Measurements from ENCODE around the gene RBM18. TPM values are rescaled to one million over a fixed set of nuclear protein-coding genes. Genes with fewer than 3 reads are reported as not detected.

RBM18 gene
- total RNA-seq, 1 donor from 2014 or later = 15.3 TPM

DNA sequence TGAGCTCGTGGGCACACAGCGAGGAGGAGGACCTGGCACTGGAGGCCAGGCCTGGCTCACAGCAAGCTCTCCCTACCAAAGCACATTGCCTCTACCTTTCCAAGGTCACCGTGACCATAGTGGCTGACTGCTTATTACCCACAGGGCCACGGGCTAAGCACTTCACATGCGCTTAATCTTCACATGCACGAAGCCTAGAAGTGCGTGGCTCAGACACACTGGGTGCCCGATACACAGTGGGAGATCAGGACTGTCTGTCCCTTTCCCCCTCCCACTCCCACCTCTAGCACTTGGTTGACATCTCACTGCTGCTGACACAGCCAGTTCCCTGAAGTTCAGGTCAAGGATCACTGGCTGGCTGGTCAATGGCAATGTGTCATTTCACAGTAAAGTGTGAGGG is 59.5 kb downstream of the RBM18 start:
- no peak for ATAC-seq (ENCODE audit: low read depth)
- intact Hi-C loops (cut with micrococcal nuclease) = no loop called here
- ChIA-PET POLR2A (no interaction called here), CTCF (no interaction called here)
- no peak overlapping the region for H3K27ac Mint-ChIP-seq
- H3K27me3 Mint-ChIP-seq = peaks cover 11% of the 10 kb centered on the region
- no peaks in the 10 kb centered on the region for H3K9me3 Mint-ChIP-seq
- DNase-seq = no peak
- TF ChIP-seq, protein P1, sequence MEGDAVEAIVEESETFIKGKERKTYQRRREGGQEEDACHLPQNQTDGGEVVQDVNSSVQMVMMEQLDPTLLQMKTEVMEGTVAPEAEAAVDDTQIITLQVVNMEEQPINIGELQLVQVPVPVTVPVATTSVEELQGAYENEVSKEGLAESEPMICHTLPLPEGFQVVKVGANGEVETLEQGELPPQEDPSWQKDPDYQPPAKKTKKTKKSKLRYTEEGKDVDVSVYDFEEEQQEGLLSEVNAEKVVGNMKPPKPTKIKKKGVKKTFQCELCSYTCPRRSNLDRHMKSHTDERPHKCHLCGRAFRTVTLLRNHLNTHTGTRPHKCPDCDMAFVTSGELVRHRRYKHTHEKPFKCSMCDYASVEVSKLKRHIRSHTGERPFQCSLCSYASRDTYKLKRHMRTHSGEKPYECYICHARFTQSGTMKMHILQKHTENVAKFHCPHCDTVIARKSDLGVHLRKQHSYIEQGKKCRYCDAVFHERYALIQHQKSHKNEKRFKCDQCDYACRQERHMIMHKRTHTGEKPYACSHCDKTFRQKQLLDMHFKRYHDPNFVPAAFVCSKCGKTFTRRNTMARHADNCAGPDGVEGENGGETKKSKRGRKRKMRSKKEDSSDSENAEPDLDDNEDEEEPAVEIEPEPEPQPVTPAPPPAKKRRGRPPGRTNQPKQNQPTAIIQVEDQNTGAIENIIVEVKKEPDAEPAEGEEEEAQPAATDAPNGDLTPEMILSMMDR (IDR thresholded peaks at IDR 0.05) = no peak
- H3K4me3 Mint-ChIP-seq = no peak overlapping the region
- no peaks in the 10 kb centered on the region for H3K4me1 Mint-ChIP-seq
- no peaks in the 10 kb centered on the region for H3K36me3 Mint-ChIP-seq (ENCODE audit: low read depth)

- H3K27me3 Mint-ChIP-seq = peaks cover 11% of the 10 kb centered on the region
- CTCF ChIA-PET = no interaction called here
- POLR2A ChIA-PET = no interaction called here
- DNase-seq = no peak
- H3K9me3 Mint-ChIP-seq = no peaks in the 10 kb centered on the region
- no peaks in the 10 kb centered on the region for H3K4me1 Mint-ChIP-seq
- H3K27ac Mint-ChIP-seq = no peak overlapping the region
- H3K4me3 Mint-ChIP-seq = no peak overlapping the region
- no peaks in the 10 kb centered on the region for H3K36me3 Mint-ChIP-seq (ENCODE audit: low read depth)
- no peak for ATAC-seq (ENCODE audit: low read depth)
- TF ChIP-seq, protein P1 (IDR thresholded peaks at IDR 0.05) = no peak
- intact Hi-C loops (cut with micrococcal nuclease) = no loop called here
Observed at GRCh38 chr9:122204491-122204890, 60.1 kb downstream of the RBM18 start.

DNA sequence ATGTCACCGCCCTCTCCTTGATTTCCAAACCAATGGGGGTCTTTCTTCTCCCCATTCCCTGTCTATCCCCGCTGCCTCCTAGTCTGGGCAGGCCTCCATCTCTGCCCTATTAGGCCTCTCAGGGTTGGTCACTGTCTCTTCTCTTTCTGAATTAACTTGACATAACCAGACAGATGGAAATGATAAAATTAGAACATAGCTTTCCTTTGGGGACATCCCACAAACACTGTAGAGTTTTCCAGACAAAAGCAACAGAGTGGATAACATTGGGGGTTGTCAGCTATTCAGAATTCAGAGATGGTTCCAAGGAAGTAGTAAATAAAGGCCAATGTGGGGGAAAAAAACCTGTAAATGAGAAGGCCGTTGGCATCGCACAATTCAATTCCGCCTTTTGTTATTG is 60.6 kb downstream of the RBM18 start:
- H3K36me3 Mint-ChIP-seq (ENCODE audit: low read depth) = no peaks in the 10 kb centered on the region
- no peaks in the 10 kb centered on the region for H3K9me3 Mint-ChIP-seq
- H3K27me3 Mint-ChIP-seq = peaks cover 9% of the 10 kb centered on the region
- TF ChIP-seq, protein P1 (IDR thresholded peaks at IDR 0.05) = no peak
- ATAC-seq (ENCODE audit: low read depth) (no peak), DNase-seq (no peak)
- intact Hi-C loops (cut with micrococcal nuclease) = no loop called here
- no peak overlapping the region for H3K27ac Mint-ChIP-seq
- H3K4me3 Mint-ChIP-seq = no peak overlapping the region
- POLR2A ChIA-PET = interaction anchor here (1.3 kb wide), 1 partner anchor 12 kb away, joined by 4 read pairs; no protein-coding TSS in a partner anchor
- CTCF ChIA-PET = no interaction called here
- H3K4me1 Mint-ChIP-seq = no peaks in the 10 kb centered on the region

DNA sequence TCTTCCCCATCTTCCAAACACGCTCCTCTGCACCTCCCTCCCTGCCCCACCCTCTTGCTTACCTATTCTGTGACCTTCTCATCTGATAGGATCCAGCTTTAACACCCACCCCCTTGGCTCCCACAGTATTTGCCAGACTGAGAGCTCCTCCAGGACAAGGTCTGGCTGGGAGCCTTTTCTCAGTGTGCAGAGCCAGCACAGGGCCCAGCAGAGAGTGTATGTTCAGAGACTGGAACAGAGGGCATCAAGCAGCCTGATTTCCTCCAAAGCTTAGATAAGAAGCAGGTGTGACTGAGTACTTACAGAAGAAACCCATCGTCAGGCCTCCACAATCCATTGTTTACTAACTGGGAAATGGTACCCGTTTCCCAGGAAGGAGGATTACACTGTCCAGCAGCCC is 62.5 kb downstream of the RBM18 start:
- ATAC-seq (ENCODE audit: low read depth) = no peak
- POLR2A ChIA-PET = no interaction called here
- intact Hi-C loops (cut with micrococcal nuclease) = no loop called here
- H3K27ac Mint-ChIP-seq = no peak overlapping the region
- no peak for DNase-seq
- TF ChIP-seq, protein P1 (IDR thresholded peaks at IDR 0.05) = no peak
- CTCF ChIA-PET = no interaction called here
- no peaks in the 10 kb centered on the region for H3K9me3 Mint-ChIP-seq
- no peaks in the 10 kb centered on the region for H3K4me1 Mint-ChIP-seq
- no peak overlapping the region for H3K4me3 Mint-ChIP-seq
- H3K27me3 Mint-ChIP-seq = peaks cover 4% of the 10 kb centered on the region
- no peaks in the 10 kb centered on the region for H3K36me3 Mint-ChIP-seq (ENCODE audit: low read depth)

GRCh38 chr9:122201641-122202040 is 63.0 kb downstream of the RBM18 start:
- no peak for ATAC-seq (ENCODE audit: low read depth)
- Mint-ChIP-seq H3K4me1 (no peaks in the 10 kb centered on the region), H3K27ac (no peak overlapping the region), H3K9me3 (no peaks in the 10 kb centered on the region), H3K36me3 (ENCODE audit: low read depth) (no peaks in the 10 kb centered on the region), H3K27me3 (peaks cover 9% of the 10 kb centered on the region), H3K4me3 (no peak overlapping the region)
- intact Hi-C loops (cut with micrococcal nuclease) = no loop called here
- CTCF ChIA-PET = no interaction called here
- DNase-seq = no peak
- TF ChIP-seq, protein P1 (IDR thresholded peaks at IDR 0.05) = no peak
- POLR2A ChIA-PET = no interaction called here
